Endothelial cell of umbilical vein (primary cell): Measurements from ENCODE around the gene LMNTD1. TPM values are rescaled to one million over a fixed set of nuclear protein-coding genes. Genes with fewer than 3 reads are reported as not detected.

Experiments
- BruUV-seq: library from RNA; stranded (reverse); fragments of 400-500 nt; replicated peaks from 2 replicates; lab custom pipeline; 2021; lab: Mats Ljungman, UMichigan
- CTCF ChIA-PET: fragments of 300-600, 350-600 bp; sonication (Branson Sonifier 250); formaldehyde crosslinking; loops from one replicate; lab custom pipeline; 2021; ENCODE audit warnings: antibody characterized with exemption, inconsistent platforms; lab: Charles Lee
- POLR2A ChIA-PET: fragments of 300-600, 350-600 bp; sonication (Branson Sonifier 250); formaldehyde crosslinking; loops from one replicate; lab custom pipeline; 2021; ENCODE audit warnings: antibody characterized with exemption, inconsistent platforms; lab: Charles Lee
- DNase-seq: peaks from one replicate; pipeline ENCODE4 v3.0.0-alpha.2; 2011; ENCODE audit warnings: low read depth, low spot score
- FAIRE-seq: peaks from 2 replicates; lab custom pipeline; 2011; peaks lifted over from hg19 to GRCh38; lab: Jason Lieb, UNC
- H2AFZ ChIP-seq: 2 replicates; pipeline ENCODE4 v1.6.0; 2012; ENCODE audit warnings: low read depth, low read length, control low read depth, inconsistent platforms
- H3K27ac ChIP-seq: 2 replicates; pipeline ENCODE4 v1.5.1; 2011; ENCODE audit warnings: low read depth, mild to moderate bottlenecking, control low read depth, low read length, moderate library complexity; ENCODE audit not compliant: insufficient read depth
- H3K27me3 ChIP-seq, 2 experiments: 2 replicates each; pipeline versions ENCODE4 v1.6.0 to v1.6.1; 2011; ENCODE audit warnings: low read length in 2 of 2, mixed read lengths in 1 of 2; ENCODE audit not compliant: control insufficient read depth in 2 of 2, insufficient read depth in 2 of 2
- H3K36me3 ChIP-seq, 2 experiments: 2 replicates in 1 of 2; 3 replicates in 1 of 2; pipeline ENCODE4 v1.5.1; 2011; ENCODE audit warnings: low read length in 2 of 2, mild to moderate bottlenecking in 1 of 2, moderate library complexity in 1 of 2; ENCODE audit not compliant: control insufficient read depth in 2 of 2, insufficient read depth in 2 of 2; ENCODE audit errors: extremely low read depth in 1 of 2
- H3K4me1 ChIP-seq: 3 replicates; pipeline ENCODE4 v1.5.1; 2011; ENCODE audit warnings: mild to moderate bottlenecking, low read length; ENCODE audit not compliant: control insufficient read depth, insufficient read depth; ENCODE audit errors: extremely low read depth
- H3K4me2 ChIP-seq: 2 replicates; pipeline ENCODE4 v1.6.1; 2011; ENCODE audit warnings: low read length, control low read depth, mixed read lengths; ENCODE audit not compliant: insufficient read depth
- H3K4me3 ChIP-seq, 3 experiments: fragments of 200-600 bp in 1 of 3; sonication (generic), shearing (Covaris generic) in 1 of 3; replicated peaks in 1 of 3; 2 replicates each; pipeline ENCODE4 v1.5.1; 2011 to 2016; ENCODE audit warnings: control low read depth in 3 of 3, low read length in 3 of 3, mild to moderate bottlenecking in 2 of 3, inconsistent platforms in 1 of 3, low read depth in 1 of 3, moderate library complexity in 1 of 3; ENCODE audit not compliant: insufficient read depth in 1 of 3
- H3K79me2 ChIP-seq: 2 replicates; pipeline ENCODE4 v1.6.0; 2012; ENCODE audit warnings: low read length, inconsistent platforms; ENCODE audit not compliant: control insufficient read depth, insufficient read depth
- H3K9ac ChIP-seq: replicated peaks from 2 replicates; pipeline ENCODE3; 2011; ENCODE audit warnings: low read length, control low read depth; ENCODE audit not compliant: insufficient read depth; ENCODE audit errors: extremely low read depth
- H3K9me1 ChIP-seq: replicated peaks from 3 replicates; pipeline ENCODE4 v1.6.0; 2011; ENCODE audit warnings: mild to moderate bottlenecking, low read length; ENCODE audit not compliant: control insufficient read depth, insufficient read depth; ENCODE audit errors: extremely low read depth
- H3K9me3 ChIP-seq: replicated peaks from 2 replicates; pipeline ENCODE4 v1.5.1; 2012; ENCODE audit warnings: low read length, inconsistent platforms; ENCODE audit not compliant: control insufficient read depth, insufficient read depth
- H4K20me1 ChIP-seq: replicated peaks from 2 replicates; pipeline ENCODE3; 2011; ENCODE audit warnings: mild to moderate bottlenecking, low read length; ENCODE audit not compliant: control insufficient read depth, insufficient read depth; ENCODE audit errors: extremely low read depth
- EZH2 ChIP-seq: IDR thresholded peaks from 2 replicates; pipeline ENCODE4 v1.6.1; 2012; ENCODE audit warnings: borderline replicate concordance, low read depth, mild to moderate bottlenecking, moderate library complexity, low read length, inconsistent platforms; ENCODE audit not compliant: severe bottlenecking
- FOS ChIP-seq: IDR thresholded peaks from 2 replicates; pipeline ENCODE4 v1.6.1; 2011; ENCODE audit warnings: mild to moderate bottlenecking, low read length, moderate library complexity, borderline replicate concordance; ENCODE audit not compliant: insufficient read depth
- GATA2 ChIP-seq: IDR thresholded peaks from 2 replicates; pipeline ENCODE4 v1.7.0; 2011; ENCODE audit warnings: low read depth, mild to moderate bottlenecking, moderate library complexity, mixed read lengths, low read length; ENCODE audit not compliant: insufficient read length, insufficient read depth
- JUN ChIP-seq: IDR thresholded peaks from 2 replicates; pipeline ENCODE4 v1.6.1; 2011; ENCODE audit warnings: borderline replicate concordance, low read depth; ENCODE audit not compliant: insufficient read length, insufficient read depth
- MYC ChIP-seq: IDR thresholded peaks from one replicate; pipeline ENCODE4 v1.6.1; 2011; ENCODE audit warnings: mild to moderate bottlenecking, low read depth, low read length
- POLR2A ChIP-seq: IDR thresholded peaks from 2 replicates; pipeline ENCODE4 v1.6.1; 2012; ENCODE audit warnings: low read depth, mild to moderate bottlenecking, control low read depth, low read length
- POLR2AphosphoS5 ChIP-seq: IDR thresholded peaks from 2 replicates; pipeline ENCODE4 v1.6.1; 2012; ENCODE audit warnings: low read depth, mild to moderate bottlenecking, control low read depth, low read length, moderate library complexity; ENCODE audit not compliant: insufficient read depth
- dilution Hi-C: fragments of 300-500 bp; cut with MboI; formaldehyde crosslinking; loops from one replicate; pipeline ENCODE4 v1.15.0; 2019; ENCODE audit warnings: low sequenced_read_pairs; ENCODE audit not compliant: extremely low pct_ligation_motif_present
- intact Hi-C: fragments of 100-400 bp; cut with micrococcal nuclease; formaldehyde crosslinking; loops from one replicate; pipeline ENCODE4 v1.10.0; 2022
- polyA plus RNA-seq, 4 experiments: library from polyadenylated mRNA; depleted of rRNA in 3 of 4; stranded (reverse) in 3 of 4; unstranded in 1 of 4; fragments of >200 nt; gene quantifications; 2 replicates each; pipeline versions ENCODE4 v1.2.1 to v1.2.3, GENCODE V29; 2011 to 2012; ENCODE audit warnings: missing spikeins in 1 of 4
- total RNA-seq: library from RNA; stranded (reverse); gene quantifications from 2 replicates; pipeline ENCODE4 v1.2.3, GENCODE V29; 2021
- TF ChIP-seq, protein P1 (sequence below), 2 donors: IDR thresholded peaks; 1 replicate in 1 of 2; 2 replicates in 1 of 2; pipeline ENCODE4 v1.5.1; 2011; ENCODE audit warnings: low read length in 2 of 2, mild to moderate bottlenecking in 2 of 2, moderate library complexity in 2 of 2, control low read depth in 1 of 2, inconsistent platforms in 1 of 2, low read depth in 1 of 2; ENCODE audit not compliant: insufficient read depth in 1 of 2; ENCODE audit errors: extremely low read depth in 1 of 2
- TF ChIP-seq, protein P2 (sequence below): IDR thresholded peaks from 2 replicates; pipeline ENCODE4 v1.6.1; 2011; ENCODE audit not compliant: insufficient read depth, insufficient read length

The LMNTD1 gene
- total and polyA plus RNA-seq, 2 donors (not counting 3 experiments of a cell fraction or from before 2014, with no cell fraction given) = not detected

DNA sequence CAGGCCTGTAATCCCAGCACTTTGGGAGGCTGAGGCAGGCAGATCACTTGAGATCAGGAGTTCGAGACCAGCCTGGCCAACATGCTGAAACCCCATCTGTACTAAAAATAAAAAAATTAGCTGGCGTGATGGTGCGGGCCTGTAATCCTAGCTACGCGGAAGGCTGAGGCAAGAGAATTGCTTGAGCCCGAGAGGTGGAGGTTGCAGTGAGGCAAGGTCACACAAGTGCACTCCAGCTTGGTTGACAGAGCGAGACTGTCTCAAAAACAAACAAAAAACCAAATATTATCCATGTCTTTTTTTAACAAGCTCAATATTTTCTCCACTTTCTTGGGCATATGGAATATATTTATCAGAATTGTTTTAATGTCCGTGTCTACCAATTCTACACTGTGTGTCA lies 89.6 kb downstream of the LMNTD1 start:
- TF ChIP-seq POLR2A (no peak), POLR2AphosphoS5 (no peak), GATA2 (no peak)
- TF ChIP-seq, protein P1, sequence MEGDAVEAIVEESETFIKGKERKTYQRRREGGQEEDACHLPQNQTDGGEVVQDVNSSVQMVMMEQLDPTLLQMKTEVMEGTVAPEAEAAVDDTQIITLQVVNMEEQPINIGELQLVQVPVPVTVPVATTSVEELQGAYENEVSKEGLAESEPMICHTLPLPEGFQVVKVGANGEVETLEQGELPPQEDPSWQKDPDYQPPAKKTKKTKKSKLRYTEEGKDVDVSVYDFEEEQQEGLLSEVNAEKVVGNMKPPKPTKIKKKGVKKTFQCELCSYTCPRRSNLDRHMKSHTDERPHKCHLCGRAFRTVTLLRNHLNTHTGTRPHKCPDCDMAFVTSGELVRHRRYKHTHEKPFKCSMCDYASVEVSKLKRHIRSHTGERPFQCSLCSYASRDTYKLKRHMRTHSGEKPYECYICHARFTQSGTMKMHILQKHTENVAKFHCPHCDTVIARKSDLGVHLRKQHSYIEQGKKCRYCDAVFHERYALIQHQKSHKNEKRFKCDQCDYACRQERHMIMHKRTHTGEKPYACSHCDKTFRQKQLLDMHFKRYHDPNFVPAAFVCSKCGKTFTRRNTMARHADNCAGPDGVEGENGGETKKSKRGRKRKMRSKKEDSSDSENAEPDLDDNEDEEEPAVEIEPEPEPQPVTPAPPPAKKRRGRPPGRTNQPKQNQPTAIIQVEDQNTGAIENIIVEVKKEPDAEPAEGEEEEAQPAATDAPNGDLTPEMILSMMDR (IDR thresholded peaks at IDR 0.05; ENCODE audit: extremely low read depth in 1 of 2, insufficient read depth in 1 of 2, low read depth in 1 of 2, low read length in 2 of 2) = no peak
- DNase-seq = no peak
- no peak overlapping the region for H3K4me3 ChIP-seq
- H2AFZ ChIP-seq = no peak overlapping the region
- intact Hi-C loops = no loop called here
- dilution Hi-C loops = no loop called here
- no peaks in the 10 kb centered on the region for H3K36me3 ChIP-seq
- ChIA-PET POLR2A (no interaction called here), CTCF (interaction anchor here (0.7 to 0.9 kb wide), 2 partner anchors 10 to 71 kb away, joined by 3 to 4 read pairs; no protein-coding TSS in a partner anchor)
- no peaks in the 10 kb centered on the region for H3K9me3 ChIP-seq
- no TSS peak for BruUV-seq
- FAIRE-seq = no peak
- H3K4me2 ChIP-seq = no peak overlapping the region
- no peaks in the 10 kb centered on the region for H3K9me1 ChIP-seq
- no peak overlapping the region for H3K27ac ChIP-seq
- H4K20me1 ChIP-seq = no peaks in the 10 kb centered on the region
- H3K4me1 ChIP-seq = peaks cover 7% of the 10 kb centered on the region
- no peaks in the 10 kb centered on the region for H3K27me3 ChIP-seq
- H3K9ac ChIP-seq = no peak overlapping the region
- no peaks in the 10 kb centered on the region for H3K79me2 ChIP-seq

DNA sequence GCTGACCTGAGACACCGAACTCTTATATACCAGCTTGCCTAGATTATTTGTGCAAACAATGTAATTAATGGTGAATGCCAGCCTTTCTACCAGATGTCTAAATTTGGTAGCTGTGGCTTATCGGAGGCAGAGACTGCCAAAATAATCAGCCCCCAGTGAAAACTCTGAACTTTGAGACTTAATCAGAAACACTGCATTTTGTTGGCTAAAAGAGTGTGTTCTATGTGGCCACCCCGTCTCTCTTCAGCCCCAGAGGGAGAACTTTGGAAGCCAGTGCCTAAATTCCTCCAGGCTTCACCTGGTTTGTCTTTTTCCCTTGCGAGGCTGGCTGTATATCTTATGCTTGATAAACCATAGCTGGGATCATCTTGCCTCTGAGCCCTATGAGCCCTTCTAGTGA lies 90.1 kb downstream of the LMNTD1 start:
- CTCF ChIA-PET = no interaction called here
- FAIRE-seq = no peak

More for the DNA sequence above, 90.1 kb downstream of the LMNTD1 start:
- POLR2A ChIA-PET = no interaction called here
- H3K27me3 ChIP-seq = no peaks in the 10 kb centered on the region
- DNase-seq = no peak
- no peak overlapping the region for H3K4me2 ChIP-seq
- H3K4me1 ChIP-seq = peaks cover 11% of the 10 kb centered on the region
- BruUV-seq = no TSS peak
- H4K20me1 ChIP-seq = no peaks in the 10 kb centered on the region
- dilution Hi-C loops (no loop called here), intact Hi-C loops (no loop called here)
- no peak overlapping the region for H2AFZ ChIP-seq
- no peak overlapping the region for H3K4me3 ChIP-seq
- no peak overlapping the region for H3K27ac ChIP-seq
- H3K9ac ChIP-seq = no peak overlapping the region
- H3K9me3 ChIP-seq = no peaks in the 10 kb centered on the region
- TF ChIP-seq FOS = no peak
- TF ChIP-seq MYC = no peak
- TF ChIP-seq, protein P1 (IDR thresholded peaks at IDR 0.05; ENCODE audit: extremely low read depth in 1 of 2, insufficient read depth in 1 of 2, low read depth in 1 of 2, low read length in 2 of 2) = no peak
- TF ChIP-seq POLR2A = no peak
- no peak for TF ChIP-seq JUN
- TF ChIP-seq, protein P2, sequence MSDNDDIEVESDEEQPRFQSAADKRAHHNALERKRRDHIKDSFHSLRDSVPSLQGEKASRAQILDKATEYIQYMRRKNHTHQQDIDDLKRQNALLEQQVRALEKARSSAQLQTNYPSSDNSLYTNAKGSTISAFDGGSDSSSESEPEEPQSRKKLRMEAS = no peak
- TF ChIP-seq POLR2AphosphoS5 = no peak
- no peak for TF ChIP-seq EZH2
- no peak for TF ChIP-seq GATA2
- no peaks in the 10 kb centered on the region for H3K9me1 ChIP-seq
- H3K79me2 ChIP-seq = no peaks in the 10 kb centered on the region
- no peaks in the 10 kb centered on the region for H3K36me3 ChIP-seq
